HL-60 (cell line): ENCODE measurements around the gene CSRNP2.

Experiments
- DNase-seq, 2 experiments: peaks; one replicate each; pipeline ENCODE4 v3.0.0-alpha.2; 2010 to 2020; ENCODE audit warnings: low read depth in 1 of 2, low spot score in 1 of 2
- H3K27ac ChIP-seq: fragments of 250-450 bp; sonication (Bioruptor Pico); replicated peaks from 2 replicates; pipeline ENCODE4 v1.5.1; 2020; ENCODE audit warnings: mild to moderate bottlenecking, moderate library complexity
- H3K27me3 ChIP-seq: fragments of 250-450 bp; sonication (Bioruptor Pico); 2 replicates; pipeline ENCODE4 v1.5.1; 2021; ENCODE audit warnings: mild to moderate bottlenecking, moderate library complexity; ENCODE audit not compliant: insufficient read depth, poor library complexity, severe bottlenecking
- H3K4me3 ChIP-seq: replicated peaks from 2 replicates; pipeline ENCODE4 v1.5.1; 2011; ENCODE audit warnings: mild to moderate bottlenecking, control low read depth, low read length; ENCODE audit not compliant: insufficient read depth
- CTCF ChIP-seq: IDR thresholded peaks from one replicate; pipeline ENCODE4 v1.5.1; 2011; ENCODE audit warnings: low read length, control low read depth, inconsistent platforms; ENCODE audit not compliant: insufficient read depth
- GABPA ChIP-seq: IDR thresholded peaks from 2 replicates; pipeline ENCODE4 v1.6.1; 2012; ENCODE audit warnings: low read depth
- POLR2AphosphoS5 ChIP-seq: IDR thresholded peaks from 2 replicates; pipeline ENCODE4 v1.6.1; 2012; ENCODE audit warnings: low read depth
- REST ChIP-seq: IDR thresholded peaks from 2 replicates; pipeline ENCODE4 v1.6.1; 2012; ENCODE audit warnings: low read depth; ENCODE audit not compliant: insufficient replicate concordance
- SPI1 ChIP-seq: IDR thresholded peaks from 2 replicates; pipeline ENCODE4 v1.6.1; 2012; ENCODE audit warnings: low read depth, mild to moderate bottlenecking, borderline replicate concordance

CSRNP2 gene

GRCh38 chr12:51025836-51026638 is 57.4 kb downstream of the CSRNP2 start, which contains the start of gene SLC11A2:
Gene SLC11A2 (minus strand): TSS chr12:51026384. CDS start chr12:51010728, 15,656 bp downstream.
- H3K4me3 ChIP-seq = peak within 1 kb of the TSS; percentile 98
- no peaks in the 10 kb centered on the region for H3K27me3 ChIP-seq
- peak within 1 kb of the TSS; percentile 77 for H3K27ac ChIP-seq
- peak; percentile 65 for TF ChIP-seq POLR2AphosphoS5
- no peak for TF ChIP-seq GABPA
- TF ChIP-seq CTCF = no peak
- TF ChIP-seq REST = peak; percentile 44
- TF ChIP-seq SPI1 = no peak
- peak; percentile 95 to 96 for DNase-seq

GRCh38 chr12:51025338-51025835 is 58.0 kb downstream of the CSRNP2 start:
- H3K27me3 ChIP-seq = no peaks in the 10 kb centered on the region
- peak overlapping the region; percentile 98 for H3K4me3 ChIP-seq
- DNase-seq = peak in 1 of 2 experiments; percentile 16
- TF ChIP-seq POLR2AphosphoS5 (no peak), GABPA (no peak), REST (no peak), SPI1 (no peak), CTCF (no peak)
- H3K27ac ChIP-seq = peak overlapping the region; percentile 77

- no peaks in the 10 kb centered on the region for H3K27me3 ChIP-seq
- H3K27ac ChIP-seq = peak overlapping the region; percentile 77
- peak overlapping the region; percentile 98 for H3K4me3 ChIP-seq
- DNase-seq = no peak
- no peak for TF ChIP-seq REST
Observed at GRCh38 chr12:51023625-51024382, 59.6 kb downstream of the CSRNP2 start.
